Ureter (tissue), 1 donor: ENCODE measurements around the gene SPEF2. TPM values are rescaled to one million over a fixed set of nuclear protein-coding genes. Genes with fewer than 3 reads are reported as not detected.
"Not testable (repeated sequence)": the region's sequence is repeated elsewhere in the genome, so short reads cannot be mapped to it uniquely, and the experiment has no call there.

ENCODE experiments used
- DNase-seq: peaks from one replicate; pipeline ENCODE4 v3.0.0-alpha.2; 2020; ENCODE audit warnings: low spot score
- total RNA-seq: library from RNA; stranded (reverse); gene quantifications from one replicate; pipeline ENCODE4 v1.2.4, GENCODE V29; 2023
- donor health status: DM: yes; HTN: yes; CAD: no.

SPEF2 gene
- total RNA-seq, 1 donor from 2014 or later: 12.9 TPM

- DNase-seq: peak; percentile 44
These were observed 33.5 kb downstream of the SPEF2 start for GRCh38 chr5:35651002-35651756.

- no peak for DNase-seq
These were observed 39.1 kb downstream of the SPEF2 start for GRCh38 chr5:35656721-35657120.

GRCh38 chr5:35657877-35658276, 40.2 kb downstream of the SPEF2 start:
- no peak for DNase-seq

DNA sequence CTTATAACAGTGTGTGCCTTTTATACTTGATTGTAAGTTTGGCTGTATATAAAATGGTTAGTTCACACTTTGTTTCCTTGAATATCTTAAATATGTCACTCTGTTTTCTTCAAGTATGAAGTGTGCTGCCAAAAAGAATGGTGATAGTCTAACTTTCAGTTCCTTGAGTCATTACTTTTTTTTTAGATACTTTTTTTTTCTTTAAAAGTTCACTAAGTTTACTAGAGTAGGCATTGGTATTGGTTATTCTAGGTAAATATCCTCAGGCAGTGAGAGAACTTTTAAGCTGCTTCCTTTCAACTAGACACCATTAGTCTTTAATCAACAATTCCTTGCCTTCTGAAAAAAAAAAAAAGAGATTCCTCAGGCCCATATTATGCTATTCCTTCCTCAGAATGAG, 41.9 kb downstream of the SPEF2 start:
- DNase-seq: no peak

DNA sequence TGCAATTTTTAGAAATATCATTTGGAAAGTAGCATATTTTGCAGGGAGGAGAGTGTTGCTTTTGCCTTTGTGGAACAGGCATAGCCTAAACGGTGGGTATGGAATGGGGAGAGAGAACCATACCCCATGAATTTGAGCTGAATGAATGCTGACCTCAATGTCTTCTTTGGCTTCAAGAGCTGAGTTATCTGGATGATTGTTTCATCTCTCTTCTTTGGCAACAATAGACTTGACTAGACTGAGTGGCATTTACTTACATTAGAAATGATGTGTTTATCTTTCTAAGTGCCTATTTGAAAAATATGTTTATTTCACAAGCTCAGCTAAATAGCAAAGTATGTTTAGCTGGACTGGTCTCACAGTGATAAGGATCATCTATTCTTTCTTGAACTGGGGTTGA, 42.8 kb downstream of the SPEF2 start:
- no peak for DNase-seq

GRCh38 chr5:35664584-35664983, 46.9 kb downstream of the SPEF2 start:
- DNase-seq: no peak

- DNase-seq: no peak
These were observed 47.4 kb downstream of the SPEF2 start for GRCh38 chr5:35665096-35665495.

DNA sequence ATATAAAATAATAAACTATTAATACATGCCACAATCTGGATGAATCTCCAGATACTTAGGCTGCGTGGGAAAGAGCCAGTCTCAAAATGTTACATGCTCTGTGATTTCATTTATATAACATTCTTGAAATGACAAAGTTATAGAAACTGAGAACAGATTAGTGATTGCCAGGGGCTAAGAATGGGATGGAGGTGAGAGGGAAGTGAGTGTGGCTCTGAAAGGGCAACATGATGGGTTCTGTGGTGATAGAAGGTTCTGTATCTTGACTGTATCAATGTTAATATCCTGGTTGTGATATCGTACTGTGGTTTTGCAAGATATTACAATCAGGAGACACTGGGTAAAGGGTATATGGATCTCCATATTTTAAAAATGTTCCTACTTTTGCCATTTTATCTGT, 50.7 kb downstream of the SPEF2 start:
- DNase-seq: no peak

GRCh38 chr5:35668794-35669193, 51.1 kb downstream of the SPEF2 start:
- DNase-seq: no peak

GRCh38 chr5:35671541-35672295, 54.1 kb downstream of the SPEF2 start:
- no peak for DNase-seq

GRCh38 chr5:35672296-35672655, 54.6 kb downstream of the SPEF2 start:
- DNase-seq: not testable (repeated sequence)

DNA sequence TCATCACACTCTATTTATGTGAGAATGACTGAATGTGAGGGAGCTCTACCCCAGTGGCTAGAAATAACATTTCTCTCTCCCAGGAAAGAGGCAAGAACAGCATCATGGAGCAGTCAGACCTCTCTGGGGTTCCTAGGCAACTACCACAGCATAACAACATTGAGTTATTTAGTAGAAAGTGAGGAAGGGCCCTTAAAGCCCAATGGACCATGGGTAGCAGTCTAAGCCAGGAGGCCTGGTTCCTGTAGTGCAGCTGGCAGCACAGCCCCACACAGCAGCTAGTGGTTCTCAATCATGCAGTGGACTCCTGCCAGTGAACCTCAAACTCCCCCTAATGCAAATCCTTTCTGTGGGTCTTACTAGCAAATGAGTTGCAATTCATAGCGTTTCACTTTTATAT, 55.3 kb downstream of the SPEF2 start:
- DNase-seq: no peak

DNA sequence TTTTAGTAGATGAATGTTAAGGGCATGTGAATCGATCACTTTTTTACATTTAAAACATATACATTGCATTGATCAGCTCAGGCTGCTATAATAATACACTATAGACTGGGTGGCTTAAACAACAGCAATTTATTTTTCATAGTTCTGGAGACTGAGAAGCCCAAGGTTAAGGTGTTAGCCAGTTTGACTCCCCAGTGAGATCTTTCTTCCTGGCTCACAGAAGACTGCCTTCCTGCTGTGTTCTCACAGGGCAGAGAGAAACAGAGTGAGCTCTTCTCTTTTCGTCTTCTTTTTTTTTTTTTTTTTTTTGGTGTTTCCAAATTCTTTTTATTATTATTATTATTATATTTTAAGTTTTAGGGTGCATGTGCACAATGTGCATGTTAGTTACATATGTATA, 56.4 kb downstream of the SPEF2 start:
- no peak for DNase-seq

DNA sequence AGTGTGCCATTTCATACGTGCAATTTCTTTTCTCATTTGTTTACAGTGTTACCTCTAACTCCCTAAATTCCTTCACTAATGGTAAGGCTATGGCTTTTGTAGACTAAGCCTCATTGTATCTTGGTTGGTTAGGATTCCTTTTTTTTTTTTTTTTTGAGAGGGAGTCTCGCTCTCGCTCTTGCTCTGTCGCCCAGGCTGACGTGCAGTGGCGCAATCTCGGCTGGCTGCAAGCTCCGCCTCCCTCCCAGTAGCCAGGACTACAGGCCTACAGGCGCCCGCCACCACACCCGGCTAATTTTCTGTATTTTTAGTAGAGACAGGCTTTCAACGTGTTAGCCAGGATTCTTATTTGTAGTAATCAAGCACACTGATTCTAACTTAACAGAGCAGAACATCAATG, 57.7 kb downstream of the SPEF2 start:
- DNase-seq: no peak

GRCh38 chr5:35677878-35678277, 60.2 kb downstream of the SPEF2 start:
- DNase-seq: no peak

- DNase-seq: no peak
These were observed 61.0 kb downstream of the SPEF2 start for GRCh38 chr5:35678661-35679060.

GRCh38 chr5:35679357-35679756, 61.7 kb downstream of the SPEF2 start:
- no peak for DNase-seq

GRCh38 chr5:35681911-35682310, 64.2 kb downstream of the SPEF2 start:
- DNase-seq: no peak

- DNase-seq: no peak
These were observed 65.8 kb downstream of the SPEF2 start for GRCh38 chr5:35683466-35683865.

DNA sequence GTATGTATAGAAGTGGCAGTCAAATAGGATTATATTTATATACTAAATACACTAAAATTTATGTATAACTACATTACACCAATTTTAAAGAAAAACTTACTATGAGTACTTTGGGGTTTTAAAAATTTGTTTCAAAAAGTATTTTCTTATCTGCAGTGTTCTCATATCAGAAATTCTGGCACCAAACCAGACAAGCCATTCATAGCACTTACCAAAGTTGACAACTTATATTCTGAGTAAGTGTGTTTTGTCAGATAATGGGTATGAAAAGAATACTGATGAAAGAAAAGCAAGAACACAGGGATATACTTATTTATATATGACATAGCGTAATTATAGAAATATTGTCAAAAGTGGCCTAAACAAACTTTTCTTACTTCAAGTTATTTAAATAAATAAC, 67.5 kb downstream of the SPEF2 start:
- no peak for DNase-seq

GRCh38 chr5:35687961-35688360, 70.3 kb downstream of the SPEF2 start:
- no peak for DNase-seq

- DNase-seq: no peak
These were observed 76.8 kb downstream of the SPEF2 start for GRCh38 chr5:35694481-35694880.

DNA sequence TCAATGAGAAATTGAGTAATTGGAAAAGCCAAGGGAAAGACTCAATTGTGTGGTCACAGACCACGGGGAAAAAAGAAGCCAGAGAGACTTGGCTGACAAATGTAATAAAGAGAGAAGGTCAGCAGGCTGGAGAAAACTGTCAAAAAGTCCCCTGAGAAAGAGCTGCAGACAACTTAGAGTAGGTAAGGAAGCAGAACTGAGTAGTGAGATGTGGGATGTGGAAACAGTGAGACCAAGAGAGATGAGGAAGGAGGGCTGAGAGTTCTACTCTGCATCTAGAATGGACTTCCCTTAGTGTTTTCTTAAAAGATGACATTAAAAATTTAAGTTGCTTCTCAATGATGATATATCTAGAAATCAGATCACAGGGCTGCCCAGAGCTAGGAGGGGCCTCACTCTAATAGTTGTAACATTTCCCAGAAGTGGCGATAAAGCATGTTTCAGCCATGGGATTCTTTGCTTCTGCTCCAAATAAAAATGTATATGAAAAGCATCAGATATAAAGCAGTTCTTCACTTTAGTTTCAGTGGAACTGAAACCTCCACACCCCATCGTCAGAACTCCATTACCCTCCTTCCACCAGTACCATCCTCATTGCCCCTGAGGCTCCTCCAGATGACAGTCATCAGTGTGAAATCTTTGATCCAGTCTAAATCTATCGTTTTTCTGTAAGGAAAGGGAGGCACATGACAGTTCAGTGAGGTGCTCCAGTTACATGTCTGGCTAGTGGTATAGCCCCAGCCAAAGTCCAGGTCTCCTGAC, 80.6 kb downstream of the SPEF2 start:
- DNase-seq: no peak
